ENCODE results near the gene CALHM1. TPM values are rescaled to one million over a fixed set of nuclear protein-coding genes. Genes with fewer than 3 reads are reported as not detected.
"Not testable (repeated sequence)": the region's sequence is repeated elsewhere in the genome, so short reads cannot be mapped to it uniquely, and the experiment has no call there.

CALHM1 gene, protein sequence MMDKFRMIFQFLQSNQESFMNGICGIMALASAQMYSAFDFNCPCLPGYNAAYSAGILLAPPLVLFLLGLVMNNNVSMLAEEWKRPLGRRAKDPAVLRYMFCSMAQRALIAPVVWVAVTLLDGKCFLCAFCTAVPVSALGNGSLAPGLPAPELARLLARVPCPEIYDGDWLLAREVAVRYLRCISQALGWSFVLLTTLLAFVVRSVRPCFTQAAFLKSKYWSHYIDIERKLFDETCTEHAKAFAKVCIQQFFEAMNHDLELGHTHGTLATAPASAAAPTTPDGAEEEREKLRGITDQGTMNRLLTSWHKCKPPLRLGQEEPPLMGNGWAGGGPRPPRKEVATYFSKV
- under 1 TPM in 4 of 5 donors, not detected in 1; 0.05 to 0.12 (median 0.06) TPM for polyA plus RNA-seq (ENCODE audit: insufficient read depth in 1 of 5, insufficient read length in 5 of 5, low replicate concordance in 1 of 5)
- long read RNA-seq, donor 1: 0 reads
- long read RNA-seq, donor 2: 0 reads
- long read RNA-seq, donor 3: 0 reads
- long read RNA-seq, donor 4: 0 reads
- long read RNA-seq, donor 5: 0 reads
- long read RNA-seq, donor 6: 0 reads
- long read RNA-seq, donor 7: 0 reads
- long read RNA-seq, donor 8: 0 reads

DNA sequence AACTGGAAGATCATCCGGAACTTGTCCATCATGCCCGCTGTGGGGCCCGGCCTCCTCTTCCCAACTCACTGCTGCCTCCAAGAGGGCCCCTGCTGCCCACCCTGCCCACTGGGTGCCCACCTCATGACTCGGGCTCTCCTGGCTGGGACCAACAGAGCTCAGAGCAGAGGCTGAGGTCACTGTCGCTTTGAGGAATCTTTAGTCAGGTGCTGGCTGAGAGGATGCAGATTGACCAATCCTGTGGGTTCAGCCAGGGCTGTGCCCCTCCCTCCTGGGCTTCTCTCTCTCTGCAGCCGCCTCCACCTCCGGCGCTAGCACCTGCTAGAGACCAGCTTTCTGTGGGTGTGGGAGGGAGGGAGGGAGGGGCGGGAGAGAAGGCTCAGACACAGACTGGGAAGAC is at the start of gene CALHM1:
CALHM1 (minus strand) TSS at position 181 of the 400 bp plus-strand sequence; CDS start at position 32, 149 bp downstream.
- no peak for DNase-seq

DNA sequence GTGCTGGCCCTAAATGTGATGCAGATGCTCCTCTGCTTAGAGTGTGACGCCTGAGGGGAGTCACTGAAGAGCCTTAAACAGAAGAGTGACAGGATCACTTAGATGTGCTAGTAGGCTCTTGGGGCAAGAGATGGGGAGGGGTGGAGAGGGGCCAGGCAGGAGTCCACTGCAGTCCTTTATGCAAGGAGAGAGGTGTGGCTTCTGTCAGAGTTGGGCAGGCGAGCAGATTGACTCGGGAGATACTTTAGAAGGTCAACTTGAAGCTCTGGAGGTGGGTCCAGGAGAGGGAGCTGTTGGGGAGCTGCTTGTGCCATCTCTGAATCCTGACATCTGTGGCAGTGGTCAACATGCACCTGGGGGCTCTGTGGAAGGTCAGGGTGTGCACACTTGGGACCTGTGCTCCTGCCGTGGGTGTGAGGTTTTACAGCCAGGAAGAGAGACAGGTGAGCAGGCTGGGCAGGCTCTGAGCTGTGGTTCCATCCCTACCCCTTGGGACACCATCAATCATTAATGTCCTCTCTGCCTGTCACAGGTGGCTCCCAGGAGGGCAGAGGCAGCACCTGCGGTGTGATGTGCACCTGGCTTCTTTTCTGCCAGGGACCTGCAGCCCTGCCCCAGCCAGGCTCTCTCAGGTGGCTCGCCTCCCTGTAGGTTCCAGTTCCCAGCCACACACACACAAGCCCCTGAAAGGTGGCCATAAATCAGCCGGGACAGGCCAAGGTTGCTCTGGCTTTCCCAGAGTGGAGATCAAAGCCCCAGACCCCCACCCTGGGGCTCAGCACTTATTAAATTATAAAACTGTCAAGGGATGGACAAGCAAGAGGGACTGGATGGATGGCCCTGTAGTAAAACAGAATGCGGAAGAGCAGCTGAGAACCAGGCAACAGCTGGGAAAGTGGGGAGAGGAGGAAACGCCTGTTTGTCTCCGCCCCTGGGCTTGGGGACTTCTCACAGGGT is 48.8 kb upstream of the CALHM1 start:
- DNase-seq: no peak

DNA sequence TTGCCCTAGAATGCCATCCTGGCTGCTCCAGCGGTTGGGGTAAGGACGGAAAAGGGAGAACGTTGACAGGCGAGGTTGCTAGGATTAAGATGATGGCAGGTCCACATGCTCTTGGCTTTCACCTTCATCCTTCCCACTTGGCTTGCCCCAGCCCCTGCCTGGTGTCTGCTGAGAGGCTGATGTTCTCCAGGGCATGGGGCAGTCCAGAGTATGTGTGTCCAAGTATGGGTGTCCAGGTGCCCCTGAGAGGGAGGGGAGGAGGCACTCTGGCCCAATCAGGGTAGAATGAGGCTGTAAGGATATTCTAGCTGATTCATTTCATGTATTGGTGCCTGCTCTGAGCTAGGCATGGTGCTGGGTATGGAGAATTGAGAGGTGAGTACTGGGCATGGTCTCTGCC is 47.4 kb upstream of the CALHM1 start:
- no peak for DNase-seq

DNA sequence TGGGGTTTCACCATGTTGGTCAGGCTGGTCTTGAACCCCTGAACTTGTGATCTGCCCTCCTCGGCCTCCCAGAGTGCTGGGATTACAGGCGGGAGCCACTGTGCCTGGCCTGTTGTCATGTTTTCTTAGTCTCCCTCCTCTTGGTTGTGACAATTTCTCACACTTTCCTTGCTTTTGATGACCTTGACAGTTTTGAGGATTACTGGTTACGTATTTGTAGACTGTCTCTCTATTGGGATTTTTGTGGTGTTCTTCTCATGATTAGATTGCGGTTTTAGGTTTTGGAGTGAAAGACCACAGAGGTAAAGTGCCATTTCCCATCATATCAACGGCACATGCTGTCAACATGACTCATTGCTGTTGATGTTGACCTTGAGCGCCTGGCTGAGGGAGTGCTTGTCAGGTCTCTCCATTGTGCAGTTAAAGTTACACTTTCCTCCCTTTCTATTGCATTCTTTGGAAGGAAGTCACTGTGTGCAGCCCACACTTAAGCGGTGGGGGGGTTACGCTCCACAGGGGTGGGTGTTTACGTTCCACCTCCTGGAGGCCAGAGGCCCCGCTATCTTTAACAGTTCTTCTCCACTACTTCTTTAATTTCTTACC is 45.6 kb upstream of the CALHM1 start:
- DNase-seq: no peak

DNA sequence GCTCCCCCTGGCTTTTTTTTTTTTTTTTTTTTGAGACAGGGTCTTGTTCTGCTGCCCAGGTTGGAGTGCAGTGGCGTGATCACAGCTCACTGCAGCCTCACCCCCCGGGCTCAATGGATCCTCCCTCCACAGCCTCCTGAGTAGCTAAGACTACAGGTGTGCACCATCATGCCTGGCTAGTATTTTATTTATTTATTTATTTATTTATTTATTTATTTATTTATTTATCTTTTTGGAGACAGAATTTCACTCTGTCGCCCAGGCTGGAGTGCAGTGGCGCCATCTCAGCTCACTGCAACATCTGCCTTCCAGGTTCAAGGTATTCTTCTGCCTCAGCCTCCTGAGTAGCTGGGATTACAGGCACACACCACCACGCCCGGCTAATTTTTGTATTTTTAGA is 45.1 kb upstream of the CALHM1 start:
- DNase-seq: not testable (repeated sequence)

DNA sequence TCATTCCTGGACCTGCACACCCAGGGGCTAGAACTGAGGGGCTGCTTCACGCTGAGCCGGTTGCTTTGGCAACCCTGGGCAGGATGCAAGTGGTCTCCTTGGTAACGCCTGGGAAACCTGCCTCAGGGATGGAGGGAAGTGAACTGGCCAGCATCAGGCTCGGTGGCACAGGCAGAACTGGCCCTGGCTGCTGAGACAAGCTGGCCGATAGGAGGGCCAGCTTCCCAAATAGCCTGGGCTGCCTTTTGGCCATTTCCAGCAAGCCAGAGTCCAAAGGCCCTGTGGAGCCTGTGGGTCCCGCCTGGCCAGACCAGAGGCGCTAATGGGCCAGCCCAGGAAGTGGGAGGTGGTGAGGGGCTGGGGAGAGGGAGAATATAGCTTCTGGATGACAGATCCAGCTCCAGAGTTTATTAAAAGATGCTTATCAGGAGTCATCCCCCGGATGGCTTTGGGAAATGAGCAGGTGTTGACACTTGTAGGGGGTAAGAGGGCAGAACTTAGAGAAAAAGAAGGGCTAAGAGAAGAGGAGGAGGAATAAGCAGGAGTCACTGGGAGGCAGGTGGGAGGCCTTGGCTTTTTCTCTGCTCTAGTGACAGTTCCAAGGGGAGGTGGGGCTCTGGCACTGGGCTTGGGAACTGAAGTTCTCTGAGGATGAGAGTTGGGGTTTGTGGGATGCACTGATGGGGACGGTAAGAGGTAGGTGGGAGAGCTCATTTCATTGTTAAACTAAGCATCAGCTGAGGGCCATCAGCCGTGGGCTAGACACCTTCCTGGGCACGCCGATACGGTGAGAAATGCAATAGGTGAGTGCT is 44.4 kb upstream of the CALHM1 start:
- DNase-seq: no peak

DNA sequence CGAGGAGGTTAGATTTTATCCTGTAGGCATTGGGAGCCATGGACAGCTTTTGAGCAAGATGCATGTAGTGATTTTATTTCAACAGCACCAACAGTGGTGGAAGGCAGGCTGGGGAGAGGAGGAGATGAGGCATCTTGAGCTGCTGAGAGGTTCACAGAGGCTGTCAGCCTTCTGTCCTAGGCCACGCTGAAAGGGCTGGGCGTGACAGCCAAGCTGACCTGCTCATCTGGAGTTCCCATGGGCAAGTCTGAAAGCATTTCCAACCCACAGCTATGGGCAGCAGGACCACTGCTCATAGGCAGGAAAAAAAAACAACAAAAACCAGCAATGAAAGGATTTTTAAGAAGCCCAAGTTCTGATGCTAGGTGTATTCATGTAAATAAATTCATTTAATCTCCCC is 42.5 kb upstream of the CALHM1 start:
- no peak for DNase-seq

DNA sequence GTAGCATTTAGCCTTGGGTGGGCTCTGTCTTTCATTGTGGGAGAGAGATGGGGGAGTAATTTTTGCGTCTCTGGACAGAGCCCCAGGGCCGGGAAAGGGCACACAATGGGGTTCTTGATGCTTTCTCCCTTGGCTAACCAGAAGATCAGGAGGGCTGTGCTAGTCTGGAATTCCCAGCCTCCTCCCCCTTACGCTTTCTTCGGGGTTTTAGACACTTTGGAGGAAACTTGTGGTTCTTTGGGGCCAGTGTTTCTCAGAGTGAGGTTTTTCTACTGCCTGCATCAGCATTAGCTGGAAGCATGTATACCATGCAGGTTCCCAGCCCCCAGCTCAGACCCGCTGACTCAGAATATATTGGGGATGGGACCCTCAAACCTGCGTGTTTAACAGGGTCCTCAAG is 41.8 kb upstream of the CALHM1 start:
- no peak for DNase-seq

DNA sequence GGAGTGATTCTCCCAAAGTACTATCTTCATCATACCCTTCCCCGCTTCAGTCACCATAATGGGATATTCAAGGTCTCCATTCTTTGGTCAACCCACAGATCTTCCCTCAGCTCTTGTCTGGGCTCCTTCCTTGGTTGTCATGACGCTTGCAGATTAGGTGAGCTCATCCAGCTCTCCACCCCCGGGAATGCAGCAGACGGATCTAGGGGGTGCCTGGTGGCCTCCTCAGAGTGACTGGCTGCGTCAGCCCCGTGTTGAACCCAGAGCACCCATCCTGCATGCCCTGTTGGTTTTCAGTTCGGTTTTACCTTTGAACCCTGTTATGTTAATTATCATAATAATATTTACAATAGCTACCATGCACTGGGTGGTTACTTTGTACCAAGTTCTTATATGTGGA is 41.2 kb upstream of the CALHM1 start:
- no peak for DNase-seq

DNA sequence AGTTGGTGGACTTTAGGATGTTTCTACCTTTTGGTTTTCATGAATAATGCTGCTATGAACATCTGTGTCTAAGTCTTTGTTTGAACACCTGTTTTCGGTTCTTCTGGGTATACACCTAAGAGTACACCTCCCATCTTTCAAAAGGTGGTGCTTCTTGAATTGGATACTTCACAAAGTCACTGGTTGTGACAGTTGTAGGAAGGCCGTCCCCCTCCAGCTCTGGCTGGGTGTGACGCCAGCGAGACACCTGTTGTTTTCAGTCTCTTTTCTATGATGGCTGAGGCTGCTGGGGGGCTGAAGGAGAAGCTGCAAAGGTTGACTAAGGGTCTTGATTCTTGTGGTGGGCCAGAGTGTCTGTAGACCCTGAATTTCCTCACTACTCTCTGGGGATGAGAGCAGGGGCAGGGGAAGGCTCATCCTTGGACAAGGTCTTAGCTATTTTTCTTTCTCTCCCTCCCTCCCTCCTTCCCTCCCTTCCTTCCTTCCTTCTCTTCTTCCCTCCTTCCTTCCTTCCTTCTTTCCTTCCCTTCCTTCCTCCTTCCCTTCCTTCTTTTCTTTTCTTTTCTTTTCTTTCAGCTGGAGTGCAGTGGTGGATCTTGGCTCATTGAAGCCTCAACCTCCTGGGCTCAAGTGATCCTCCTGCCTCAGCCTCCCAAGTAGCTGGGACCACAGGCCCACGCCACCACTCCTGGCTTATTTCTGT is 40.4 kb upstream of the CALHM1 start:
- no peak for DNase-seq

DNA sequence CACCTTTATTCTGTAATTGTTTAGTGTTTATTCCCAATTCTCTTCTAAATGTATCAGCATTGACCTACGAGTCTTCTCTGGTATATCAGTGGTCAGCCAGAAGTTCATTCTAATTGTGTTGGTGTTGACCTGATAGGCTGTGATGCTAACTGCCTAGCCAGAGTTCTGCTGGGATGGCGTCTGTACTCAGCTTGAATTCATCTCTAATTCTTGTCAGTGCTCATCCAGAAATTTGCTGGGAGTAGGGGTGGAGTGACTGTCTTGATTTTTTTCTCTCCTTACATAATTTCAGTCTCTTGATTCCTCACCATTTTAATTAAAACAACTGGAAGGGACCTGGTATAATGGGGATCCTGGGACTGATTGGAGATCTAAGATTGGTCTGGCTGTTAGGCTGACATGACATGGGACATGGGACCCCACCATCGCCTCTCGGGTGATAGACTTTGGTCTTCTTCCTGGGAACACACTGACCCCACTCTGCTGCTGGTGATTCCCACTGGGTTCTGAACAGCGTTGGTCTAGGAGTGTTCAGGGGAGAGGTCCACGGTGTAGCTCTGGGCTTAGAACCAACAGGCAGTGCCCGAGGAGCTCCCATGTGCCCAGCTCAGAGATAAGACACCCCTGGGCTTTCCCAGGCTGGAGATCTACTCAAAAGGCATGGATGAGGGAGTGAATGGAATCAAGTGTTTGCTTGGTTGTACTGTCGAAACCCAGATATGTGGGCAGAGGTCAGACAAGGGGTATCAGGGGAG is 38.6 kb upstream of the CALHM1 start:
- no peak for DNase-seq

DNA sequence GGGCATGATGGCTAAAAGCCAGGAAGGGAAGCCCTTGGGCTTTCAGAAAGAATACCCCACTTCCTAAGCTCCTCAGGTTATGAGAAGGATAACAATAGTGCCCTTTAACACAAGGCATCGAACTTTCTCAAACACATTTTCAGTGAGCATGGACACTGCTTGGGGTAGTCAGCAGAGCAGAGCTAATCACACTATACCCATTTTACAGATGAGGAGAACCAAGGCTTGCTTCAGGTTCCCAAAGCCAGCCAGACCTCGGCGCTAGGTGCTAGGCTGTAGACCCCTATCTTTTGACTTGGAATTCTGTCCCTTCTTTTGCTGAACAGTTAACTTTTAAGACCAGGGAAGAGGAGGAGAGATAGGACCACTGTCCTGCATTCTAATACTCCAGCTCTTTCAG is 36.6 kb upstream of the CALHM1 start:
- no peak for DNase-seq

DNA sequence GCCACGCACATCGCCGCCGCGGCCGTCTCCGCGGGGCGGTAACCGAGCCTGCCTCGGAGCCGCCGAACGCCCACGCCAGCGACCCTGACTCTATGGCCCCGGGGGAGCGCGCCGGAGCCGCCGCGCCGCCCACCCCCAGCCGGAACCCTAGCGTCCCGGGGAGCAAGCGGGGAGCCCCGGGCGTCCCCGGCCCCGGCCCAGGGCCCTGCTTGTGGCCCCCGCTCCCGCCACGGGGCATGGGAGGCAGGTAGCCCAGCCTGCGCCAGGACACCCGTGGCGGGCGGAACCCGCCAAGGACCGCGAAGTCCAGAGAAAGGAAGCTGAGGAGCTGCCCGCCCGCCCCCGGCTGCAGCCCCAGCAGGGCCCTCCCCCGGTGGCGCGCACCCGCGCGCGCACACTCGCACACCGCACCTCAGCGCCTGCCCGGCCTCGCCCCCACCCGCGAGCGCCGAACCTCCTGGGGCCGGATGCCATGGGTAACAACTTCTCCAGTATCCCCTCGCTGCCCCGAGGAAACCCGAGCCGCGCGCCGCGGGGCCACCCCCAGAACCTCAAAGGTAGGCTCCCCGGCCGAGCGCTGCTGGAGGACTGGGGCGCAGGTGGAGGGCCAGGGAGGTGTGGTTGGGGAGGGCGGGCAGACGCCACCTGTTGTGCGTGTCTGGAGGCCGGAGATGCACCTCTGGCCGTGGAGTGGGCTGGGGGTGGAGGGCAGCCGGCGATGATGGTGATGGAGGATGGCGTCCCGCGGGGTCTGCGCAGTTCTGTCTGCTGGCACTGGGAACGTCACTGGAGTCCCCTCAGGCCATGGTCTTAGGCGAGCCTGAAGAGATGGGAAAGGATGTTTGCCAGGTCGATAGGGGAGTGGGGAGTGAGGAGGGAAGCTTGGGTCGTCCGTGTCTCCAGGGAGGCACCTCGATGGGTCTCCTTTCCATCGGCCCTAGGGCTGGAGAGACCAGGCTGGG is 35.5 kb upstream of the CALHM1 start:
- DNase-seq: no peak

DNA sequence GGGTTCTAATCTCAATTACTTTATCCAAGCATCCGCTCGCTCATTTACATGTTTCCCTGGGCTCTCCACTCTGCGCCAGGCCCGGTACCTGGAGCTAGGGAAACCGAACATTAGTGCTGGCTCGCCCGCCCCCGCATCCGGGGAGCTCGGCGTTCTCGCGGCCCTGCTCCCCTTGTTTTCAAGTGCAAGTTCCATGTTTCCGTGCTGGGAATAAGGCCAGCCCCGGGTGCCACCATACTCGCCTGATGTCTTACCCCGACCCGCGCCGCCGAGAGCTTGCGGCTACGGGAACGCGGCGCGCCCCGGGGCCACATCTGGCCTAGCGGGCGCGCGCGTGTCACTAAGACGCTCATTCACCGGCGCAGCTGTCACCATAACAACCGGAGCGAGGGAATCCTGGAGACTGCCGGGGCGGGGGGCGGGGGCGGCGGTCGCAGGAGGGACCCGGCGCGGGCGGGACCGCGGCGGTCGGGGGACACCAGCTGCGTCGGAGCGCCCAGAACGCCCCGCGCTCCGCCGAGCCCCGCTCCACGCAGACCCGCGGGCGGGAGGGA is 34.7 kb upstream of the CALHM1 start, which contains the start of gene NEURL1:
NEURL1 (plus strand) TSS at position 344 of the 554 bp plus-strand sequence. CDS start 683 bp downstream, outside the sequence.
- no peak for DNase-seq

DNA sequence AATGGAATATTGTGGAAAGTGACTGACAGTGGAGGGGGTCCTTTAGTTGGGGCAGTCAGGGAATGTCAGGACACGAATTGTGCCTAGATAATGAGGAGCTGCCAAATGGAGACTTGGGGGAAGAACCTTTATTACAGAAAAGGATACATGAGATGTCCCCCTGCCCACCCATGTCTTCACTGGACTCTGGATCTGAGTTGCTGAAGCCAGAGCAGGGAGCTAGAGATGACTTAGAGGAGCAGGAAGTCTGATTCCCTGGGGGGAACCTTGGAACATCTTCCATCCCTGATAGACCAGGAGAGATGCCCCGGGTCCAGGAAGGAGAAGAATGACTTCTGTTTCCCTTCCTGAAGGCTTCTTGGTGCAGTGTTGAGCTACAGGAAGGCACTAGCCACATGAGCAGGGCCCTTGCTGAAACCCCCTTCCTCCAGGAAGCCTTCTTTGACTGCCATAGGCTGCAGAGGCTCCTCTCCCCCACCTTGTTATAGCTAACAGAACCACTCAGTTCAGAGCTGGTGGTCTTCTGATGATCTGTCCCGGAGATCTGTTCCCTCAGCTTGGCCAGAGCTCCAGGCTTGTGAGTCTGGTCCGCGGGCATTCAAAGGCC is 34.1 kb upstream of the CALHM1 start:
- no peak for DNase-seq

DNA sequence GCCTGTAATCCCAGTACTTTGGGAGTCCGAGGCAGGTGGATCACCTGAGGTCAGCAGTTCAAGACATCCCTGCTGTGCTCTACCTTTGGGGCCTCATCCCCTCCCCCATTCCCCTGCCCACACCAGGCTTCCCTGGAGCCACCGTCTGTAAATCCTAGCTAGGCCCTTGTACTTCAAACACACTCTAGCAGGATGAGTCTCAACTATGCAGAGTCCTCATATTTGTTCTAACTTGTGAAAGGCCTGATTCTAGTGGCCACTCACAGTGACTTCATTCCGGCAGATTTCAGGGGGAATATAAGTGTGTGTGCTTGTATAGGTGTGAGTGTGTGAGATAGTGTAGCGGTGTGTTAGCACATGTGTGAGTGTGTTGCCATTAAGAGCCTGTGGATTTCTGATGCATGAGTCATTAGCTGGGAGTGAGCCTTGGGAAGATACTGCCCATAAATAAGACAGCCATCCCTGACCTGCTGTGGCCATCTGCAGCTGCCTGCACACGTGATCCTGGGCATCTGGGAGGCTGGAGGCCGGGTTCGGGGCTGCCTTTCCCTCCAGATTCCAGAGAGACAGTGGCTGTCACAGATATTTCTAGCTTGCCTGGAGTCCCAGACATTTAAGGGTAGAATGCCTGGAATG is 33.1 kb upstream of the CALHM1 start:
- no peak for DNase-seq

DNA sequence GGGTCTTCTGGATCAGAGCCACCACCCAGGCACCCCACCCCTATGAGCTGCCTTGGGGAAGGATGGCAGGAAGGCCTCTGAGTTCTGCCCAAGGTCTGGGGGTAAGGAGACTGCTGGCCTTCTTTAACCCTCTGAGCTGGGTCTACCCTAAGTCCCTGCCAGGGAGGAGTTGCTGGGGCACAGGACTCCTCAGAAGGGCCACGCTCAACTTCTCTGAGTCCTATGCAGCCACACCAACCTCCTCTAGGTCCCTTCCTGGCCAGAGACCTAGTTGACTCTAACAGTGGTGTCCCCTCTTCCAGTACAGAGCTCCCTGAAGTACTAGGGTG is 32.2 kb upstream of the CALHM1 start:
- no peak for DNase-seq
